ENCODE data around the gene CAV2. TPM values are rescaled to one million over a fixed set of nuclear protein-coding genes. Genes with fewer than 3 reads are reported as not detected.

CAV2 gene
- total and polyA plus RNA-seq, 9 of the 15 experiments (the other 6 are each of a cell fraction or from before 2014, with no cell fraction given) = 16.1 to 137 (median 38.3) TPM

DNA sequence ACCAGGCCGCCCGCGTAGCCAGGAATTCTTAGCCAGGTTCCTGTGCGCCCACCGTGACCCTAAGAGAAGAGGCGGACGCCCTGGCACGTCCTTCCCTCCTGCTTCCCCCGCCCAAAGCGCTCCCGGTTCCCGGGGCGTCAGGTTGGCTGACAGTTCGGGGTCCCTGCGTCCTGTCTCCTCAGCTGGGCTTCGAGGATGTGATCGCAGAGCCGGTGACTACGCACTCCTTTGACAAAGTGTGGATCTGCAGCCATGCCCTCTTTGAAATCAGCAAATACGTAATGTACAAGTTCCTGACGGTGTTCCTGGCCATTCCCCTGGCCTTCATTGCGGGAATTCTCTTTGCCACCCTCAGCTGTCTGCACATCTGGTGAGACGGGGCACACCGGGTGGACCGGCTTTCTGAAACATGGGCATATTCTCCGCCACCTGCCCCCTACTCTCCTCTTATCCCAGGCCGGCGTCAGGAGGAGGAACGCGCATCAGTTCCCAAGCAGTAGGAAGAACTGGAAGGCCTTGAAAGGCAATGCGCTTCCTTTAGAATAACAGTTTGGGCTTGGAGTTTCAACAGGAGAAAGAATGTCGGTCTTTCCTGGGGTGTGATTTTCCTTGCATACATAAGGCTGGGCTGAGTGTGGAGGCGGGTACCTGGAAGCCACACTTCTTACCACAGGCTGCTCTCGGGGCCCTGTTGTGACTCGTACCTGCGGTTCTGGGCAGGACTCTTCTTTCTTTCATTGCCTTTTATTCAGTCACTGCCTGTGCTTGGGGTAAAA lies 728 bp downstream of the CAV2 start (continued):
- TF ChIP-seq, protein P1, sequence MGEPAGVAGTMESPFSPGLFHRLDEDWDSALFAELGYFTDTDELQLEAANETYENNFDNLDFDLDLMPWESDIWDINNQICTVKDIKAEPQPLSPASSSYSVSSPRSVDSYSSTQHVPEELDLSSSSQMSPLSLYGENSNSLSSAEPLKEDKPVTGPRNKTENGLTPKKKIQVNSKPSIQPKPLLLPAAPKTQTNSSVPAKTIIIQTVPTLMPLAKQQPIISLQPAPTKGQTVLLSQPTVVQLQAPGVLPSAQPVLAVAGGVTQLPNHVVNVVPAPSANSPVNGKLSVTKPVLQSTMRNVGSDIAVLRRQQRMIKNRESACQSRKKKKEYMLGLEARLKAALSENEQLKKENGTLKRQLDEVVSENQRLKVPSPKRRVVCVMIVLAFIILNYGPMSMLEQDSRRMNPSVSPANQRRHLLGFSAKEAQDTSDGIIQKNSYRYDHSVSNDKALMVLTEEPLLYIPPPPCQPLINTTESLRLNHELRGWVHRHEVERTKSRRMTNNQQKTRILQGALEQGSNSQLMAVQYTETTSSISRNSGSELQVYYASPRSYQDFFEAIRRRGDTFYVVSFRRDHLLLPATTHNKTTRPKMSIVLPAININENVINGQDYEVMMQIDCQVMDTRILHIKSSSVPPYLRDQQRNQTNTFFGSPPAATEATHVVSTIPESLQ (CRISPR knock-in tag; IDR thresholded peaks at IDR 0.05) = peak; percentile 73; the same call in 1 of the 2 replicates
- TF ChIP-seq, protein P2, sequence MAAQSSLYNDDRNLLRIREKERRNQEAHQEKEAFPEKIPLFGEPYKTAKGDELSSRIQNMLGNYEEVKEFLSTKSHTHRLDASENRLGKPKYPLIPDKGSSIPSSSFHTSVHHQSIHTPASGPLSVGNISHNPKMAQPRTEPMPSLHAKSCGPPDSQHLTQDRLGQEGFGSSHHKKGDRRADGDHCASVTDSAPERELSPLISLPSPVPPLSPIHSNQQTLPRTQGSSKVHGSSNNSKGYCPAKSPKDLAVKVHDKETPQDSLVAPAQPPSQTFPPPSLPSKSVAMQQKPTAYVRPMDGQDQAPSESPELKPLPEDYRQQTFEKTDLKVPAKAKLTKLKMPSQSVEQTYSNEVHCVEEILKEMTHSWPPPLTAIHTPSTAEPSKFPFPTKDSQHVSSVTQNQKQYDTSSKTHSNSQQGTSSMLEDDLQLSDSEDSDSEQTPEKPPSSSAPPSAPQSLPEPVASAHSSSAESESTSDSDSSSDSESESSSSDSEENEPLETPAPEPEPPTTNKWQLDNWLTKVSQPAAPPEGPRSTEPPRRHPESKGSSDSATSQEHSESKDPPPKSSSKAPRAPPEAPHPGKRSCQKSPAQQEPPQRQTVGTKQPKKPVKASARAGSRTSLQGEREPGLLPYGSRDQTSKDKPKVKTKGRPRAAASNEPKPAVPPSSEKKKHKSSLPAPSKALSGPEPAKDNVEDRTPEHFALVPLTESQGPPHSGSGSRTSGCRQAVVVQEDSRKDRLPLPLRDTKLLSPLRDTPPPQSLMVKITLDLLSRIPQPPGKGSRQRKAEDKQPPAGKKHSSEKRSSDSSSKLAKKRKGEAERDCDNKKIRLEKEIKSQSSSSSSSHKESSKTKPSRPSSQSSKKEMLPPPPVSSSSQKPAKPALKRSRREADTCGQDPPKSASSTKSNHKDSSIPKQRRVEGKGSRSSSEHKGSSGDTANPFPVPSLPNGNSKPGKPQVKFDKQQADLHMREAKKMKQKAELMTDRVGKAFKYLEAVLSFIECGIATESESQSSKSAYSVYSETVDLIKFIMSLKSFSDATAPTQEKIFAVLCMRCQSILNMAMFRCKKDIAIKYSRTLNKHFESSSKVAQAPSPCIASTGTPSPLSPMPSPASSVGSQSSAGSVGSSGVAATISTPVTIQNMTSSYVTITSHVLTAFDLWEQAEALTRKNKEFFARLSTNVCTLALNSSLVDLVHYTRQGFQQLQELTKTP (IDR thresholded peaks at IDR 0.05; ENCODE audit: low read depth in 1 of 2, partially characterized antibody in 2 of 2) = peak in 1 of 2 experiments; percentile 8
- TF ChIP-seq, protein P3, sequence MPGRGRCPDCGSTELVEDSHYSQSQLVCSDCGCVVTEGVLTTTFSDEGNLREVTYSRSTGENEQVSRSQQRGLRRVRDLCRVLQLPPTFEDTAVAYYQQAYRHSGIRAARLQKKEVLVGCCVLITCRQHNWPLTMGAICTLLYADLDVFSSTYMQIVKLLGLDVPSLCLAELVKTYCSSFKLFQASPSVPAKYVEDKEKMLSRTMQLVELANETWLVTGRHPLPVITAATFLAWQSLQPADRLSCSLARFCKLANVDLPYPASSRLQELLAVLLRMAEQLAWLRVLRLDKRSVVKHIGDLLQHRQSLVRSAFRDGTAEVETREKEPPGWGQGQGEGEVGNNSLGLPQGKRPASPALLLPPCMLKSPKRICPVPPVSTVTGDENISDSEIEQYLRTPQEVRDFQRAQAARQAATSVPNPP (IDR thresholded peaks at IDR 0.05; ENCODE audit: borderline replicate concordance, insufficient read depth, insufficient read length) = no peak
- no peak for TF ChIP-seq HIVEP1 (CRISPR knock-in tag; IDR thresholded peaks at IDR 0.05)
- no peak for TF ChIP-seq GABPB2 (CRISPR knock-in tag; conservative IDR thresholded peaks at IDR 0.05)
- TF ChIP-seq, protein P4, sequence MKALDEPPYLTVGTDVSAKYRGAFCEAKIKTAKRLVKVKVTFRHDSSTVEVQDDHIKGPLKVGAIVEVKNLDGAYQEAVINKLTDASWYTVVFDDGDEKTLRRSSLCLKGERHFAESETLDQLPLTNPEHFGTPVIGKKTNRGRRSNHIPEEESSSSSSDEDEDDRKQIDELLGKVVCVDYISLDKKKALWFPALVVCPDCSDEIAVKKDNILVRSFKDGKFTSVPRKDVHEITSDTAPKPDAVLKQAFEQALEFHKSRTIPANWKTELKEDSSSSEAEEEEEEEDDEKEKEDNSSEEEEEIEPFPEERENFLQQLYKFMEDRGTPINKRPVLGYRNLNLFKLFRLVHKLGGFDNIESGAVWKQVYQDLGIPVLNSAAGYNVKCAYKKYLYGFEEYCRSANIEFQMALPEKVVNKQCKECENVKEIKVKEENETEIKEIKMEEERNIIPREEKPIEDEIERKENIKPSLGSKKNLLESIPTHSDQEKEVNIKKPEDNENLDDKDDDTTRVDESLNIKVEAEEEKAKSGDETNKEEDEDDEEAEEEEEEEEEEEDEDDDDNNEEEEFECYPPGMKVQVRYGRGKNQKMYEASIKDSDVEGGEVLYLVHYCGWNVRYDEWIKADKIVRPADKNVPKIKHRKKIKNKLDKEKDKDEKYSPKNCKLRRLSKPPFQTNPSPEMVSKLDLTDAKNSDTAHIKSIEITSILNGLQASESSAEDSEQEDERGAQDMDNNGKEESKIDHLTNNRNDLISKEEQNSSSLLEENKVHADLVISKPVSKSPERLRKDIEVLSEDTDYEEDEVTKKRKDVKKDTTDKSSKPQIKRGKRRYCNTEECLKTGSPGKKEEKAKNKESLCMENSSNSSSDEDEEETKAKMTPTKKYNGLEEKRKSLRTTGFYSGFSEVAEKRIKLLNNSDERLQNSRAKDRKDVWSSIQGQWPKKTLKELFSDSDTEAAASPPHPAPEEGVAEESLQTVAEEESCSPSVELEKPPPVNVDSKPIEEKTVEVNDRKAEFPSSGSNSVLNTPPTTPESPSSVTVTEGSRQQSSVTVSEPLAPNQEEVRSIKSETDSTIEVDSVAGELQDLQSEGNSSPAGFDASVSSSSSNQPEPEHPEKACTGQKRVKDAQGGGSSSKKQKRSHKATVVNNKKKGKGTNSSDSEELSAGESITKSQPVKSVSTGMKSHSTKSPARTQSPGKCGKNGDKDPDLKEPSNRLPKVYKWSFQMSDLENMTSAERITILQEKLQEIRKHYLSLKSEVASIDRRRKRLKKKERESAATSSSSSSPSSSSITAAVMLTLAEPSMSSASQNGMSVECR (CRISPR knock-in tag; IDR thresholded peaks at IDR 0.05) = 0 out of 2 replicates have a peak, but pooled peaks have one; percentile 37
- TF ChIP-seq PHB (CRISPR knock-in tag; IDR thresholded peaks at IDR 0.05) = 0 out of 2 replicates have a peak, but pooled peaks have one; percentile 64
- TF ChIP-seq KAT7 (CRISPR knock-in tag; IDR thresholded peaks at IDR 0.05; ENCODE audit: borderline replicate concordance) = peak; percentile 90; the same call in 1 of the 2 replicates
- TF ChIP-seq ZNF134 (CRISPR knock-in tag; conservative IDR thresholded peaks at IDR 0.05) = no peak
- no peak for TF ChIP-seq TAL1 (IDR thresholded peaks at IDR 0.05)
- TF ChIP-seq CEBPG (CRISPR knock-in tag; IDR thresholded peaks at IDR 0.05) = no peak
- no peak for TF ChIP-seq CEBPG (tag; conservative IDR thresholded peaks at IDR 0.05 in 1 of 2, IDR thresholded peaks at IDR 0.05 in 1 of 2)
- TF ChIP-seq, protein P5, sequence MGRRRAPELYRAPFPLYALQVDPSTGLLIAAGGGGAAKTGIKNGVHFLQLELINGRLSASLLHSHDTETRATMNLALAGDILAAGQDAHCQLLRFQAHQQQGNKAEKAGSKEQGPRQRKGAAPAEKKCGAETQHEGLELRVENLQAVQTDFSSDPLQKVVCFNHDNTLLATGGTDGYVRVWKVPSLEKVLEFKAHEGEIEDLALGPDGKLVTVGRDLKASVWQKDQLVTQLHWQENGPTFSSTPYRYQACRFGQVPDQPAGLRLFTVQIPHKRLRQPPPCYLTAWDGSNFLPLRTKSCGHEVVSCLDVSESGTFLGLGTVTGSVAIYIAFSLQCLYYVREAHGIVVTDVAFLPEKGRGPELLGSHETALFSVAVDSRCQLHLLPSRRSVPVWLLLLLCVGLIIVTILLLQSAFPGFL (CRISPR knock-in tag; IDR thresholded peaks at IDR 0.05) = no peak

Measured in K562 (cell line).